Neural progenitor cell (in vitro differentiated cells): Measurements from ENCODE around the gene C1QTNF1. TPM values are rescaled to one million over a fixed set of nuclear protein-coding genes. Genes with fewer than 3 reads are reported as not detected.

Experiments
- DNase-seq: peaks from one replicate; pipeline ENCODE4 v3.0.0-alpha.2; 2016; ENCODE audit warnings: low spot score
- H2AFZ ChIP-seq: fragments of 200-600 bp; sonication (generic); replicated peaks from 2 replicates; pipeline ENCODE4 v1.6.1; 2016; ENCODE audit warnings: antibody characterized with exemption
- H3F3A ChIP-seq: fragments of 200-600 bp; sonication (generic); 2 replicates; pipeline ENCODE4 v1.6.1; 2016; ENCODE audit warnings: antibody characterized with exemption, low read depth
- H3K27ac ChIP-seq: fragments of 200-600 bp; sonication (generic); 2 replicates; pipeline ENCODE4 v1.5.1; 2016; ENCODE audit warnings: mild to moderate bottlenecking
- H3K27me3 ChIP-seq: fragments of 200-600 bp; sonication (generic); 2 replicates; pipeline ENCODE4 v1.6.1; 2016; ENCODE audit warnings: mild to moderate bottlenecking, moderate library complexity
- H3K36me3 ChIP-seq: fragments of 200-600 bp; sonication (generic); 2 replicates; pipeline ENCODE4 v1.5.1; 2016
- H3K4me1 ChIP-seq: fragments of 200-600 bp; sonication (generic); 2 replicates; pipeline ENCODE4 v1.6.1; 2016; ENCODE audit warnings: mixed run types
- H3K4me2 ChIP-seq: fragments of 200-600 bp; sonication (generic); 2 replicates; pipeline ENCODE4 v1.6.1; 2016
- H3K4me3 ChIP-seq: fragments of 200-600 bp; sonication (generic); 2 replicates; pipeline ENCODE4 v1.5.1; 2016
- H3K79me2 ChIP-seq: fragments of 200-600 bp; sonication (generic); 2 replicates; pipeline ENCODE4 v1.6.1; 2016; ENCODE audit warnings: low read depth
- H3K9ac ChIP-seq: fragments of 200-600 bp; sonication (generic); 2 replicates; pipeline ENCODE4 v1.6.1; 2016
- H3K9me3 ChIP-seq: fragments of 200-600 bp; sonication (generic); 2 replicates; pipeline ENCODE4 v1.5.1; 2016; ENCODE audit warnings: low read depth
- H4K20me1 ChIP-seq: fragments of 200-600 bp; sonication (generic); 2 replicates; pipeline ENCODE4 v1.6.1; 2016; ENCODE audit warnings: low read depth
- H3K27ac Mint-ChIP-seq: 3 replicates; pipeline ENCODE4 v1.8.0; 2021; ENCODE audit warnings: mixed read lengths
- H3K27me3 Mint-ChIP-seq: 2 replicates; pipeline ENCODE4 v1.8.0; 2022; ENCODE audit warnings: low read depth, mild to moderate bottlenecking, inconsistent platforms, moderate library complexity, mixed read lengths; ENCODE audit not compliant: insufficient read depth
- H3K36me3 Mint-ChIP-seq: 3 replicates; pipeline ENCODE4 v1.8.0; 2021; ENCODE audit warnings: mixed read lengths
- H3K4me1 Mint-ChIP-seq: 3 replicates; pipeline ENCODE4 v1.8.0; 2021; ENCODE audit warnings: mixed read lengths
- H3K4me3 Mint-ChIP-seq: 3 replicates; pipeline ENCODE4 v1.8.0; 2021; ENCODE audit warnings: mild to moderate bottlenecking, moderate library complexity, mixed read lengths
- H3K9me3 Mint-ChIP-seq: 3 replicates; pipeline ENCODE4 v1.8.0; 2020; ENCODE audit warnings: mixed read lengths
- EZH2 ChIP-seq: fragments of 200-600 bp; sonication (generic); IDR thresholded peaks from 2 replicates; pipeline ENCODE4 v1.6.1; 2017; ENCODE audit warnings: antibody characterized with exemption, mild to moderate bottlenecking, moderate library complexity
- EZH2phosphoT487 ChIP-seq: fragments of 200-600 bp; sonication (generic); IDR thresholded peaks from 2 replicates; pipeline ENCODE4 v1.6.1; 2017; ENCODE audit warnings: antibody characterized with exemption
- total RNA-seq: library from RNA; depleted of rRNA; stranded (reverse); fragments of >200 nt; gene quantifications from 2 replicates; pipeline ENCODE4 v1.2.3, GENCODE V29; 2015; ENCODE audit warnings: low replicate concordance
- TF ChIP-seq, protein P1 (sequence below): fragments of 200-600 bp; sonication (generic); IDR thresholded peaks from 2 replicates; pipeline ENCODE4 v1.5.1; 2017; ENCODE audit warnings: antibody characterized with exemption, mild to moderate bottlenecking

Gene C1QTNF1
- total RNA-seq, 1 donor from 2014 or later: 1.4 TPM

- Histone ChIP-seq H3K79me2 (no peaks in the 10 kb centered on the region), H3K9me3 (peaks cover 6% of the 10 kb centered on the region), H3K9ac (no peak overlapping the region), H3K36me3 (no peaks in the 10 kb centered on the region), H3F3A (peaks cover 13% of the 10 kb centered on the region), H3K27ac (no peak overlapping the region), H2AFZ (no peak overlapping the region), H3K27me3 (peaks cover 28% of the 10 kb centered on the region), H3K4me3 (no peak overlapping the region), H4K20me1 (peaks cover 10% of the 10 kb centered on the region), H3K4me2 (no peak overlapping the region), H3K4me1 (peaks cover 18% of the 10 kb centered on the region)
- no peaks in the 10 kb centered on the region for H3K36me3 Mint-ChIP-seq
- TF ChIP-seq, protein P1, sequence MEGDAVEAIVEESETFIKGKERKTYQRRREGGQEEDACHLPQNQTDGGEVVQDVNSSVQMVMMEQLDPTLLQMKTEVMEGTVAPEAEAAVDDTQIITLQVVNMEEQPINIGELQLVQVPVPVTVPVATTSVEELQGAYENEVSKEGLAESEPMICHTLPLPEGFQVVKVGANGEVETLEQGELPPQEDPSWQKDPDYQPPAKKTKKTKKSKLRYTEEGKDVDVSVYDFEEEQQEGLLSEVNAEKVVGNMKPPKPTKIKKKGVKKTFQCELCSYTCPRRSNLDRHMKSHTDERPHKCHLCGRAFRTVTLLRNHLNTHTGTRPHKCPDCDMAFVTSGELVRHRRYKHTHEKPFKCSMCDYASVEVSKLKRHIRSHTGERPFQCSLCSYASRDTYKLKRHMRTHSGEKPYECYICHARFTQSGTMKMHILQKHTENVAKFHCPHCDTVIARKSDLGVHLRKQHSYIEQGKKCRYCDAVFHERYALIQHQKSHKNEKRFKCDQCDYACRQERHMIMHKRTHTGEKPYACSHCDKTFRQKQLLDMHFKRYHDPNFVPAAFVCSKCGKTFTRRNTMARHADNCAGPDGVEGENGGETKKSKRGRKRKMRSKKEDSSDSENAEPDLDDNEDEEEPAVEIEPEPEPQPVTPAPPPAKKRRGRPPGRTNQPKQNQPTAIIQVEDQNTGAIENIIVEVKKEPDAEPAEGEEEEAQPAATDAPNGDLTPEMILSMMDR: no peak
- no peak for TF ChIP-seq EZH2phosphoT487
- no peak for TF ChIP-seq EZH2
- DNase-seq: no peak
- H3K9me3 Mint-ChIP-seq: peaks cover 8% of the 10 kb centered on the region
- H3K27ac Mint-ChIP-seq: no peak overlapping the region
- peaks cover 12% of the 10 kb centered on the region for H3K27me3 Mint-ChIP-seq
- H3K4me3 Mint-ChIP-seq: no peak overlapping the region
- H3K4me1 Mint-ChIP-seq: peaks cover 13% of the 10 kb centered on the region
Observed at GRCh38 chr17:79049821-79050220, 25.9 kb downstream of the C1QTNF1 start.

DNA sequence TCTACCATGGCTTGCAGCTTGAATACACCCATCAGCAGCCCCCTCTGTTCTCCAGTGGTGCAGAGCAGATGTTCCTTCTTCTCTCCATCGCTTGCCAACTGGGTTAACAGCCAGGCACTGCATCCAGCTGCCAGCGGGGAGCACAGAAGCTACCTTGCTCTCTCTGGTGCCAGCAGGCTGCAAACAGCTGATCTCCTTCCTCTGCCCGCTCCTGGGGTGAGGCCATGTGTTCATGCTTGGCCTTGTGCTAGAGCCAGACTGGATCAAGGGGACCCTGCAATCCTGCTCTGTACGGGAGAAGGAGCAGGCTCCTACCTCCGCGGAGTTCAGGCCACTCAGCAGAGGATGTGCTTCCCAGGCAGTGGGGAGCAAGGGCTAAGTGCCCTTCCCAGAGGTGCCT lies 26.6 kb downstream of the C1QTNF1 start:
- Histone ChIP-seq H3K79me2 (no peaks in the 10 kb centered on the region), H3K4me1 (peaks cover 18% of the 10 kb centered on the region), H4K20me1 (peaks cover 10% of the 10 kb centered on the region), H3K9me3 (peaks cover 6% of the 10 kb centered on the region), H3K27ac (no peak overlapping the region), H3K4me3 (no peak overlapping the region), H3K27me3 (peaks cover 21% of the 10 kb centered on the region), H2AFZ (no peak overlapping the region), H3F3A (peaks cover 13% of the 10 kb centered on the region), H3K4me2 (no peak overlapping the region), H3K36me3 (no peaks in the 10 kb centered on the region), H3K9ac (no peak overlapping the region)
- peaks cover 12% of the 10 kb centered on the region for H3K4me1 Mint-ChIP-seq
- no peak for TF ChIP-seq EZH2
- TF ChIP-seq, protein P1: no peak
- H3K27me3 Mint-ChIP-seq: peaks cover 8% of the 10 kb centered on the region
- no peaks in the 10 kb centered on the region for H3K36me3 Mint-ChIP-seq
- peaks cover 8% of the 10 kb centered on the region for H3K9me3 Mint-ChIP-seq
- DNase-seq: no peak
- H3K27ac Mint-ChIP-seq: no peak overlapping the region
- H3K4me3 Mint-ChIP-seq: no peak overlapping the region

GRCh38 chr17:79051306-79051705 lies 27.3 kb downstream of the C1QTNF1 start:
- H3K79me2 ChIP-seq: no peaks in the 10 kb centered on the region
- Mint-ChIP-seq H3K36me3 (no peaks in the 10 kb centered on the region), H3K27me3 (peaks cover 8% of the 10 kb centered on the region), H3K9me3 (peaks cover 8% of the 10 kb centered on the region), H3K27ac (no peak overlapping the region), H3K4me3 (no peak overlapping the region), H3K4me1 (peaks cover 5% of the 10 kb centered on the region)
- no peak overlapping the region for H3K4me2 ChIP-seq
- H4K20me1 ChIP-seq: peaks cover 10% of the 10 kb centered on the region
- H3K4me1 ChIP-seq: peaks cover 18% of the 10 kb centered on the region
- H3F3A ChIP-seq: peaks cover 13% of the 10 kb centered on the region
- peaks cover 6% of the 10 kb centered on the region for H3K9me3 ChIP-seq
- no peak overlapping the region for H3K27ac ChIP-seq
- H3K27me3 ChIP-seq: peaks cover 19% of the 10 kb centered on the region
- no peak overlapping the region for H3K4me3 ChIP-seq
- TF ChIP-seq EZH2: no peak
- TF ChIP-seq, protein P1: no peak
- no peak overlapping the region for H2AFZ ChIP-seq
- no peak overlapping the region for H3K9ac ChIP-seq
- no peaks in the 10 kb centered on the region for H3K36me3 ChIP-seq
- DNase-seq: no peak
